MCF 10A (cell line): Measurements from ENCODE around the gene KIRREL3. TPM values are rescaled to one million over a fixed set of nuclear protein-coding genes. Genes with fewer than 3 reads are reported as not detected.
A peak's percentile ranks its signal among the peaks of the same experiment; 100 is the strongest.

Source experiments
- BruUV-seq: library from RNA; stranded (reverse); fragments of 400-500 nt; replicated peaks from 2 replicates; lab custom pipeline; 2021; lab: Mats Ljungman, UMichigan
- CTCF ChIA-PET: fragments of 300-600 bp; sonication (Branson Sonifier 250); formaldehyde crosslinking; extraction: SDS; loops from one replicate; lab custom pipeline; 2021; ENCODE audit warnings: antibody characterized with exemption, inconsistent platforms; lab: Yijun Ruan, JAX
- POLR2A ChIA-PET: fragments of 300-600, 350-650 bp; sonication (Branson Sonifier 250); formaldehyde crosslinking; extraction: SDS; loops from one replicate; lab custom pipeline; 2020; ENCODE audit warnings: antibody characterized with exemption, inconsistent platforms; lab: Yijun Ruan, JAX
- DNase-seq: peaks from one replicate; pipeline ENCODE4 v3.0.0-alpha.2; 2018; ENCODE audit not compliant: unreplicated experiment
- H3K27ac Mint-ChIP-seq: one replicate; pipeline ENCODE4 v1.8.0; 2022; ENCODE audit warnings: mild to moderate bottlenecking, low read depth, mixed read lengths; ENCODE audit not compliant: unreplicated experiment
- H3K27me3 Mint-ChIP-seq: one replicate; pipeline ENCODE4 v1.8.0; 2022; ENCODE audit warnings: mixed read lengths; ENCODE audit not compliant: insufficient read depth, unreplicated experiment
- H3K36me3 Mint-ChIP-seq: one replicate; pipeline ENCODE4 v1.8.0; 2022; ENCODE audit warnings: mild to moderate bottlenecking, moderate library complexity, mixed read lengths; ENCODE audit not compliant: insufficient read depth, unreplicated experiment
- H3K4me1 Mint-ChIP-seq: one replicate; pipeline ENCODE4 v1.8.0; 2022; ENCODE audit warnings: mixed read lengths; ENCODE audit not compliant: insufficient read depth, unreplicated experiment
- H3K4me3 Mint-ChIP-seq: one replicate; pipeline ENCODE4 v1.8.0; 2022; ENCODE audit warnings: mild to moderate bottlenecking, moderate library complexity, mixed read lengths; ENCODE audit not compliant: unreplicated experiment
- H3K9me3 Mint-ChIP-seq: one replicate; pipeline ENCODE4 v1.8.0; 2022; ENCODE audit warnings: mixed read lengths; ENCODE audit not compliant: unreplicated experiment
- intact Hi-C: fragments of 100-400 bp; cut with micrococcal nuclease; formaldehyde crosslinking; loops from 2 replicates; pipeline ENCODE4 v1.14.1; 2022
- total RNA-seq: library from RNA; stranded (reverse); gene quantifications from 2 replicates; pipeline ENCODE4 v1.2.3, GENCODE V29; 2022
- TF ChIP-seq, protein P1 (sequence below): fragments of 200-600 bp; IDR thresholded peaks from one replicate; pipeline ENCODE4 v1.8.0; 2022; ENCODE audit warnings: antibody characterized with exemption, mild to moderate bottlenecking; ENCODE audit not compliant: unreplicated experiment

KIRREL3 gene
- total RNA-seq, 1 experiment from 2014 or later, result not detected

DNA sequence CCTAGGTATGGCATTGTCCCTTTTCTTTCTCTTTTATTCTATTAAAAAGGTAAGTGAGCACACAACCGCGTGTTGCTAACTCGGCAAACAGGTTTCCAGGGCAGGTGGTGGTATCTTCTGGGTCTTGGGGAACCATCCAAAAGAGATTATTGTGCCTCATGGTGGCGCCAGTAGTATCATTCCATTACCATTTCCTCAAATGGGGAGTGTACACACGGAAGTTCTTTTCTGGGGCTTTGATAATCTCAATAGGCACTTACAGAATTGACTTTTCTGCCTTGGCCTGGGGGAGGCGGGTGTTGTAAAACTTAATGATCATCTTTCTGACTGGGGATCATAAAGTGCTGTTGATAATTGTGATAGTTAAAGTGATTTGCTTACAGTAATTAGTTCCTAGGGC, 234.1 kb downstream of the KIRREL3 start:
- no peaks in the 10 kb centered on the region for H3K27me3 Mint-ChIP-seq
- CTCF ChIA-PET, result no interaction called here
- intact Hi-C loops, result no loop called here

DNA sequence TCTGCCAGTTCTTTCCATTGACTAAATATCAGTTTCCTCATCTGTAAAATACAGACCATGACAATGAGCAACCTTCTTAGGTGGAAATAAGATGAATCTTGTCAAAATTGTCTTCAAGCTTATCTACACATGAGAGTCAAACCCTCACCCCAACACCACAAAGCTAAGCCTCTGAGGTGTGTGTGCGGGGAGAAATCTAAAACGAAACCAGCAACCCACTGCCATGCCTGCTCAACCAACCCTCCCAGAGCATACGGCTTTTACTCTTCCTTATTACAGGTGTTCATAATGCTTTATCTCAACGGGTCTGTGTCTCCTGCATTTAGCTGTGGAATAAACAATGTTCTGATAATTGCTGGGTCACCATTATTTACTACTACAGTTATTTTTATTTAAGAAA, 235.4 kb downstream of the KIRREL3 start:
- no peaks in the 10 kb centered on the region for H3K36me3 Mint-ChIP-seq
- peaks cover 24% of the 10 kb centered on the region for H3K9me3 Mint-ChIP-seq
- intact Hi-C loops, result no loop called here
- BruUV-seq, result no TSS peak
- ChIA-PET CTCF (interaction anchor here (1.9 kb wide), 1 partner anchor 158 kb away, joined by 7 read pairs; no protein-coding TSS in a partner anchor), POLR2A (no interaction called here)
- H3K27me3 Mint-ChIP-seq, result no peaks in the 10 kb centered on the region
- H3K4me1 Mint-ChIP-seq, result no peaks in the 10 kb centered on the region
- DNase-seq, result no peak
- H3K4me3 Mint-ChIP-seq, result no peak overlapping the region
- H3K27ac Mint-ChIP-seq, result no peak overlapping the region
- TF ChIP-seq, protein P1, sequence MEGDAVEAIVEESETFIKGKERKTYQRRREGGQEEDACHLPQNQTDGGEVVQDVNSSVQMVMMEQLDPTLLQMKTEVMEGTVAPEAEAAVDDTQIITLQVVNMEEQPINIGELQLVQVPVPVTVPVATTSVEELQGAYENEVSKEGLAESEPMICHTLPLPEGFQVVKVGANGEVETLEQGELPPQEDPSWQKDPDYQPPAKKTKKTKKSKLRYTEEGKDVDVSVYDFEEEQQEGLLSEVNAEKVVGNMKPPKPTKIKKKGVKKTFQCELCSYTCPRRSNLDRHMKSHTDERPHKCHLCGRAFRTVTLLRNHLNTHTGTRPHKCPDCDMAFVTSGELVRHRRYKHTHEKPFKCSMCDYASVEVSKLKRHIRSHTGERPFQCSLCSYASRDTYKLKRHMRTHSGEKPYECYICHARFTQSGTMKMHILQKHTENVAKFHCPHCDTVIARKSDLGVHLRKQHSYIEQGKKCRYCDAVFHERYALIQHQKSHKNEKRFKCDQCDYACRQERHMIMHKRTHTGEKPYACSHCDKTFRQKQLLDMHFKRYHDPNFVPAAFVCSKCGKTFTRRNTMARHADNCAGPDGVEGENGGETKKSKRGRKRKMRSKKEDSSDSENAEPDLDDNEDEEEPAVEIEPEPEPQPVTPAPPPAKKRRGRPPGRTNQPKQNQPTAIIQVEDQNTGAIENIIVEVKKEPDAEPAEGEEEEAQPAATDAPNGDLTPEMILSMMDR, result no peak

More for the DNA sequence above, 234.1 kb downstream of the KIRREL3 start:
- Mint-ChIP-seq H3K36me3 (no peaks in the 10 kb centered on the region), H3K9me3 (peaks cover 24% of the 10 kb centered on the region), H3K4me1 (no peaks in the 10 kb centered on the region), H3K27ac (no peak overlapping the region), H3K4me3 (no peak overlapping the region)
- TF ChIP-seq, protein P1, result no peak
- no peak for DNase-seq
- BruUV-seq, result no TSS peak
- POLR2A ChIA-PET, result no interaction called here

DNA sequence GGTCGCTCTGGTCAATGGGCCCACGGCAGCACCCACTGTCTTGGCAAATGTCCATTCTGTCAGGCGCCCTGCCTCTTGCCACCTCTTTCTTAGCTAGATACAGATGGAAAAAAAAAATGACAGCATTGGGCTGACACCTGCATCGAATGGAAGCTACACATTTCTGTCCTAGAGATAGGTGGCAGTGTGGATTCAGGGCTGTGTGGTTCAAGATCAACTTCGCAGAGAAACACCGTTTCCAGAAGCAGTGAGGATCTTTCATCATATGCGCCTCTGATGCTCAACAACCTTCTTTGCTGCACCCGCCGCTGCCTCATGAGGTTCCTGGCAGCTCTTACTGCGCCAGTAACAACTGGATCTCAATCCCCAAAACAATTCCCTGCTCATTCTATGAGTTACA, 236.3 kb downstream of the KIRREL3 start:
- Mint-ChIP-seq H3K4me1 (no peaks in the 10 kb centered on the region), H3K27me3 (no peaks in the 10 kb centered on the region), H3K27ac (no peak overlapping the region), H3K9me3 (peaks cover 23% of the 10 kb centered on the region), H3K36me3 (no peaks in the 10 kb centered on the region), H3K4me3 (no peak overlapping the region)
- BruUV-seq, result no TSS peak
- TF ChIP-seq, protein P1, result no peak
- DNase-seq, result peak; percentile 2
- intact Hi-C loops, result no loop called here
- POLR2A ChIA-PET, result interaction anchor here (0.5 kb wide), 1 partner anchor 92 kb away, joined by 3 read pairs; no protein-coding TSS in a partner anchor
- CTCF ChIA-PET, result interaction anchor here (0.5 to 1.9 kb wide), 5 partner anchors 8 to 157 kb away, joined by 3 to 7 read pairs (median 3); no protein-coding TSS in a partner anchor

DNA sequence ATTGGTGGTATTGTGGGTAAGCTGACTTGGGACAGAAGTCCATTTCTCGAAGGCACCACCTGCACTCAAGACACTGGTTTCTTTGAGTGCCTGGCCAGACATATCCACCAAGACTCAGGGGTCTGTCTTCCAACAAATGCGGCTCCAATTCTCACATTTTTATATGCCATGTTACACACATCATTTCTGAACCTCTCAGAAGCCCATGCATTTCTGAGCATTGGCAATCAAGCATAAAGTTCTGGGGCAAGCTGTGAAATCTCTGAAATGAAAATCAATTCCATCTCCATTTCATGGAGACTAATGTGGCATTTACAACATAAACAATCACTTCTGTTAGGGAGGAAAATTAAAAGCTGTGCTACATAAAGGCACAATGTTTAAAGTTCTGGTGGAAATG, 243.7 kb downstream of the KIRREL3 start:
- H3K4me1 Mint-ChIP-seq, result no peaks in the 10 kb centered on the region
- ChIA-PET CTCF (no interaction called here), POLR2A (no interaction called here)
- no peaks in the 10 kb centered on the region for H3K36me3 Mint-ChIP-seq
- no TSS peak for BruUV-seq
- TF ChIP-seq, protein P1, result no peak
- intact Hi-C loops, result no loop called here
- H3K27me3 Mint-ChIP-seq, result no peaks in the 10 kb centered on the region
- no peak overlapping the region for H3K27ac Mint-ChIP-seq
- H3K4me3 Mint-ChIP-seq, result no peak overlapping the region
- peaks cover 8% of the 10 kb centered on the region for H3K9me3 Mint-ChIP-seq
- DNase-seq, result no peak
